Measurements from ENCODE around the gene PDE6B. TPM values are rescaled to one million over a fixed set of nuclear protein-coding genes. Genes with fewer than 3 reads are reported as not detected.

Gene PDE6B
- total RNA-seq, 1 donor from 2014 or later = 2.3 TPM

DNA sequence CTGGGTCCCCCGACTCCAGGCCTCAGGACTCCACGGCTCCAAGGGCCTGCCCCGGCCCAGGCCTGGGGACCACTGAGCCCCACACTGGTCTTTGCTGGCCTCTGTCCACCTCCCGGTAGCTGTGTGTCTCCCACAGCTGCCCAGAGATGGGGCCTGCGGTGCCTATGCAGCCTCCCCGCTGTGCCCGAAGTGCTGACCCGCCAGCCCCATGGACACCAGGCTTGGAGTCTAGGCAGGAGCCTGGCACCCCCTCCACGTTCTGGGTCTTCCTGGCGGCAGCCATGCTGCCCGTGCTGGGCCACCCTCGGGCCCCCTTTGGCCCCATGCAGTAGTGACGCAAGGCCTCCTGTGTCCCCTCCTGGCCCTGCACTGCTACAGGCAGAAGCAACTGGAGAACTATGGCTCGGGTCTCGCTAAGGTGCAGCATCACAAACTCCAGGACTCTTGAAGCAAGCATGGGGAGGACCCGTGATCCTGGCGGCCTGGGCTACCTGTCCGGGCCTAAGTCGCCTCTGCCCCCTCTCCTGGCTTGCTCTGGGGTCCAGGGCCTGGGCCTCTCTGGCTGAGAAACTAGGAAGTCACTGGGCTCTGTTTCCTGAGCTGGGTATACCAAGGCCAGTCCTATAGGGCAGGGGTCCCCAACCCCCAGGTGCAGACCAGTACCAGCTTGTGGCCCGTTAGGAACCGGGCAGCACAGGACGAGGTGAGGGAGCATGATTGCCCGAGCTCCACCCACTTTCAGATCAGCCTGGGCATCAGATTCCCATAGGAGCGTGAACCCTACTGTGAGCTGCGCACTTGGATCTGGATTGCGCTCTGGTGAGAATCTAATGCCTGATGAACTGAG lies 49.9 kb downstream of the PDE6B start:
- peaks cover 8% of the 10 kb centered on the region for H3K4me1 Mint-ChIP-seq (ENCODE audit: low read depth)
- H3K27ac Mint-ChIP-seq (ENCODE audit: unreplicated experiment) = peak overlapping the region; percentile 27
- TF ChIP-seq CTCF (IDR thresholded peaks at IDR 0.05) = no peak
- H3K4me3 Mint-ChIP-seq (ENCODE audit: unreplicated experiment) = peak overlapping the region; percentile 85
- peaks cover 12% of the 10 kb centered on the region for H3K36me3 Mint-ChIP-seq (ENCODE audit: low read depth)
- no peaks in the 10 kb centered on the region for H3K9me3 Mint-ChIP-seq (ENCODE audit: low read depth)
- no peak for DNase-seq (ENCODE audit: low spot score)
- no peaks in the 10 kb centered on the region for H3K27me3 Mint-ChIP-seq (ENCODE audit: low read depth)

- no peak for TF ChIP-seq CTCF (IDR thresholded peaks at IDR 0.05)
- no peak overlapping the region for H3K4me3 Mint-ChIP-seq (ENCODE audit: unreplicated experiment)
- H3K9me3 Mint-ChIP-seq (ENCODE audit: low read depth) = no peaks in the 10 kb centered on the region
- H3K4me1 Mint-ChIP-seq (ENCODE audit: low read depth) = peaks cover 14% of the 10 kb centered on the region
- H3K36me3 Mint-ChIP-seq (ENCODE audit: low read depth) = peaks cover 9% of the 10 kb centered on the region
- DNase-seq (ENCODE audit: low spot score) = no peak
- H3K27ac Mint-ChIP-seq (ENCODE audit: unreplicated experiment) = peak overlapping the region; percentile 49
- H3K27me3 Mint-ChIP-seq (ENCODE audit: low read depth) = no peaks in the 10 kb centered on the region
These were observed 50.9 kb downstream of the PDE6B start for GRCh38 chr4:675980-676870.

DNA sequence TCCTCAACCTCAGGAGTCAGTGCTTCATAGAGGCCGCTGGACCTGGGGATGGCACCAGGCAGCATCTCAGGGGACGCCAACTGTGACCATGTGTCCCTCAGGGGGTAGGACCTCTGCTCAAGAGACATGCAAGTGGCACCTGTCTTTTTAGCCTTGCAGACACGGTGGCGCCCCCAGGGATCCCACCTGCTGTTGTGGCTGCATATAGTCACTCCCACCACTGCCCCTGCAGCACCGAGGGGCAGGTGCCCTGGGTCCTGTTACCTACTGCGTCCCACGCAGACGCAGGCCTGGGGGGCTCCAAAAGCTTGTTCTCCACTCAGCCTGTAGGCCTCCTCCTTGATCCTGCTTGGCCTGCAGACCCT lies 51.5 kb downstream of the PDE6B start:
- no peak for DNase-seq (ENCODE audit: low spot score)
- no peak overlapping the region for H3K4me3 Mint-ChIP-seq (ENCODE audit: unreplicated experiment)
- TF ChIP-seq CTCF (IDR thresholded peaks at IDR 0.05) = no peak

GRCh38 chr4:677431-678293 lies 52.3 kb downstream of the PDE6B start:
- Mint-ChIP-seq H3K36me3 (ENCODE audit: low read depth) (peaks cover 6% of the 10 kb centered on the region), H3K27me3 (ENCODE audit: low read depth) (no peaks in the 10 kb centered on the region), H3K4me3 (ENCODE audit: unreplicated experiment) (no peak overlapping the region), H3K9me3 (ENCODE audit: low read depth) (no peaks in the 10 kb centered on the region), H3K4me1 (ENCODE audit: low read depth) (peaks cover 14% of the 10 kb centered on the region), H3K27ac (ENCODE audit: unreplicated experiment) (peak overlapping the region; percentile 36)
- no peak for DNase-seq (ENCODE audit: low spot score)
- TF ChIP-seq CTCF (IDR thresholded peaks at IDR 0.05) = no peak

More for the DNA sequence above, 51.5 kb downstream of the PDE6B start:
- Mint-ChIP-seq H3K27ac (ENCODE audit: unreplicated experiment) (no peak overlapping the region), H3K4me1 (ENCODE audit: low read depth) (peaks cover 14% of the 10 kb centered on the region), H3K9me3 (ENCODE audit: low read depth) (no peaks in the 10 kb centered on the region), H3K27me3 (ENCODE audit: low read depth) (no peaks in the 10 kb centered on the region), H3K36me3 (ENCODE audit: low read depth) (peaks cover 9% of the 10 kb centered on the region)
